Esophagus squamous epithelium (tissue), 5 donors: ENCODE results near the gene PCSK5. TPM values are rescaled to one million over a fixed set of nuclear protein-coding genes. Genes with fewer than 3 reads are reported as not detected.
"Not testable (repeated sequence)": the region's sequence is repeated elsewhere in the genome, so short reads cannot be mapped to it uniquely, and the experiment has no call there.

Experiments
- DNase-seq: peaks from one replicate; lab custom pipeline; 2025; lab: John Stamatoyannopoulos, UW
- H3K27ac ChIP-seq, 4 donors: fragments of 200-600 bp; sonication (generic); one replicate each; pipeline ENCODE4 v1.5.1; 2016 to 2019; ENCODE audit warnings: mild to moderate bottlenecking in 1 of 4
- H3K27me3 ChIP-seq, 4 donors: fragments of 200-600 bp; sonication (generic); 1 replicate in 3 of 4; 2 replicates in 1 of 4; pipeline versions ENCODE4 v1.5.1 to v1.6.0; 2017 to 2021; ENCODE audit warnings: antibody characterized with exemption in 1 of 4
- H3K36me3 ChIP-seq, 3 donors: fragments of 200-600 bp; sonication (generic); one replicate each; pipeline ENCODE4 v1.5.1; 2016 to 2019
- H3K4me1 ChIP-seq, 3 donors: fragments of 200-600 bp; sonication (generic); one replicate each; pipeline ENCODE4 v1.5.1; 2017 to 2019
- H3K4me3 ChIP-seq, 4 donors: fragments of 200-600 bp; sonication (generic); 1 replicate in 3 of 4; 2 replicates in 1 of 4; pipeline ENCODE4 v1.5.1; 2016 to 2019; ENCODE audit warnings: mild to moderate bottlenecking in 2 of 4, moderate library complexity in 1 of 4
- H3K9me3 ChIP-seq, 3 donors: fragments of 200-600 bp; sonication (generic); one replicate each; pipeline ENCODE4 v1.5.1; 2016 to 2019
- POLR2A ChIP-seq, 4 donors: fragments of 450-650 bp; IDR thresholded peaks; one replicate each; pipeline ENCODE4 v1.6.1; 2017; ENCODE audit warnings: antibody characterized with exemption in 4 of 4, mild to moderate bottlenecking in 4 of 4, moderate library complexity in 3 of 4
- WGBS, 2 donors: methylation state at CpG; one replicate each; pipeline ENCODE4 v1.1.5; 2018; 5-methylcytosine and 5-hydroxymethylcytosine counted together
- intact Hi-C: fragments of 100-400 bp; cut with DNase I; formaldehyde crosslinking; loops from one replicate; pipeline ENCODE4 v1.15.0; 2022
- total RNA-seq, 4 donors: library from RNA; depleted of rRNA; stranded (reverse); fragments of >200 nt; gene quantifications; one replicate each; pipeline ENCODE4 v1.1.0, GENCODE V29; 2016
- TF ChIP-seq, protein P1 (sequence below), 6 experiments: fragments of 450-650 bp in 4 of 6; fragments of 200-600 bp in 2 of 6; sonication (generic) in 2 of 6; IDR thresholded peaks; one replicate each; pipeline ENCODE4 v1.5.1; 2016 to 2019; ENCODE audit warnings: antibody characterized with exemption in 6 of 6, mild to moderate bottlenecking in 4 of 6, moderate library complexity in 4 of 6
- donor health status: DM: yes; HTN: yes; CAD: no.

Gene PCSK5
- total RNA-seq, 4 donors from 2014 or later = 8.4 to 33.8 (median 24.2) TPM

DNA sequence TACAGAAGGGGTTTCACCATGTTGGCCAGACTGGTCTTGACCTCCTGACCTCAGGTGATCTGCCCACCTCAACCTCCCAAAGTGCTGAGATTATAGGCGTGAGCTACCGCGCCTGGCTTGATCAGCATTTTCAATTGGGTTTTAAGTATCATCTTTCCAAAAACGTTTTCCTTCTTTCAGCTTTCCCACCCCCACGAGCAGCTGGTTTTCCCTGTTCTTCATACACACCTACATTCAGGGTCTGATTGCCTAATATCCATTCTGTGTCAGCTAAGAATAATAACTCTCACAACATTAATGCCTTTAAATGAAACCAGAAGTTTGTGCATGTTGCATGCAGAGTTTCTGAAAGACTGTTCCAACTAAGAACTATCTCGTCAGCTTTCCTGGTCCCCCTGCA lies 465.4 kb downstream of the PCSK5 start:
- H3K27me3 ChIP-seq = peaks cover 0 to 74% (median 0%) of the 10 kb centered on the region in 4 donors
- intact Hi-C loops = no loop called here
- DNase-seq = no peak
- no peak overlapping the region for H3K27ac ChIP-seq
- no peaks in the 10 kb centered on the region for H3K4me1 ChIP-seq
- no peaks in the 10 kb centered on the region for H3K36me3 ChIP-seq
- H3K4me3 ChIP-seq = no peak overlapping the region
- 79 to 80% methylated on average over 6 of the region's 6 CpGs for WGBS, 2 donors
- H3K9me3 ChIP-seq = no peaks in the 10 kb centered on the region
- TF ChIP-seq, protein P1, sequence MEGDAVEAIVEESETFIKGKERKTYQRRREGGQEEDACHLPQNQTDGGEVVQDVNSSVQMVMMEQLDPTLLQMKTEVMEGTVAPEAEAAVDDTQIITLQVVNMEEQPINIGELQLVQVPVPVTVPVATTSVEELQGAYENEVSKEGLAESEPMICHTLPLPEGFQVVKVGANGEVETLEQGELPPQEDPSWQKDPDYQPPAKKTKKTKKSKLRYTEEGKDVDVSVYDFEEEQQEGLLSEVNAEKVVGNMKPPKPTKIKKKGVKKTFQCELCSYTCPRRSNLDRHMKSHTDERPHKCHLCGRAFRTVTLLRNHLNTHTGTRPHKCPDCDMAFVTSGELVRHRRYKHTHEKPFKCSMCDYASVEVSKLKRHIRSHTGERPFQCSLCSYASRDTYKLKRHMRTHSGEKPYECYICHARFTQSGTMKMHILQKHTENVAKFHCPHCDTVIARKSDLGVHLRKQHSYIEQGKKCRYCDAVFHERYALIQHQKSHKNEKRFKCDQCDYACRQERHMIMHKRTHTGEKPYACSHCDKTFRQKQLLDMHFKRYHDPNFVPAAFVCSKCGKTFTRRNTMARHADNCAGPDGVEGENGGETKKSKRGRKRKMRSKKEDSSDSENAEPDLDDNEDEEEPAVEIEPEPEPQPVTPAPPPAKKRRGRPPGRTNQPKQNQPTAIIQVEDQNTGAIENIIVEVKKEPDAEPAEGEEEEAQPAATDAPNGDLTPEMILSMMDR (IDR thresholded peaks at IDR 0.05) = no peak
- no peak for TF ChIP-seq POLR2A (IDR thresholded peaks at IDR 0.05)

DNA sequence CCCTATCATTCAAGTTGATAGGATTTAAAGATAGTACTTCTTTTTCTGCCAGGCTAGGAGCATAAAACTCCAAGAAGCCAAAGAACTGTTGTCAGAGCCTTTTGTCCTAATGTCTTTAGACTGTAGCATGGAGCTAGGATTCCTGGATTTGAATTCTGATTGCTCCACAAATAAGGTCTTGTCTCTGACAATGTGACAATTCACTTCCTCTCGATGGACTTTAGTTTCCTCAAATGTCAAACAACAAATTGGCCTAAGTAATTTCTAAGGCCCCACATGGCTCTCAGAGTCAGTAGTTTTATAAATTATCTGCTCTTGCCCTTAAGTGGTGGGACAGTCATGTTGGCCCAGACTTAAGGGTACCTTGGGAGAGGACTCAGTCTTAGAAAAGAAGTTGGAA lies 467.1 kb downstream of the PCSK5 start:
- no peaks in the 10 kb centered on the region for H3K36me3 ChIP-seq
- H3K4me3 ChIP-seq = no peak overlapping the region
- no peaks in the 10 kb centered on the region for H3K4me1 ChIP-seq
- H3K27ac ChIP-seq = no peak overlapping the region
- 70 to 73% methylated on average over 1 of the region's 1 CpG for WGBS, 2 donors
- intact Hi-C loops = no loop called here
- TF ChIP-seq, protein P1 (IDR thresholded peaks at IDR 0.05) = no peak
- TF ChIP-seq POLR2A (IDR thresholded peaks at IDR 0.05) = no peak
- H3K27me3 ChIP-seq = peaks cover 0 to 84% (median 0%) of the 10 kb centered on the region in 4 donors
- DNase-seq = no peak
- H3K9me3 ChIP-seq = no peaks in the 10 kb centered on the region

DNA sequence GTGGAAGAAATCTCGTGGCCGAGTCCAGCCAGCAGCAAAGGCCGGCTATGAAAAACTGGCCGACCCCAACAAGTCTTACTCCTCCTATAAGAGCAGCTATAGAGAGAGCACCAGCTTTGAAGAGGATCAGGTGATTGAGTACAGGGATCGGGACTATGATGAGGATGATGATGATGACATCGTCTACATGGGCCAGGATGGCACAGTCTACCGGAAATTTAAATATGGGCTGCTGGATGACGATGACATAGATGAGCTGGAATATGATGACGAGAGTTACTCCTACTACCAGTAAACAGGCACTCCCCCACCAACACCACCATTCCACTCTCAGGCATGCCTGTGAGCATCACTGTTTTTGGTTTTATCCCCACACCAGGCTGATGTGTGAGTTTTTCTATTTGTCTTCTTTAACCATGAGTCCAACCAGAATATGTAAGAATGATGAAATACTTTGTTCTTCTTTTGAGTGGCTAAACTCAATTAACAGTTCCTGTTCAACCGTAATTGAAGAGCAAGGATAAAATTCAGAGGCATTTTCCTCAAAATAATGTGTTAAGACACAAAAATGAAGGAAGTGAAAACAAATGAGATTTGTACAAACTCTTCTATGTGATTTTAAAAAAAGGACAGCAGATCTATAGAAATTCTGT lies 468.3 kb downstream of the PCSK5 start:
- 89 to 94% methylated on average over 8 to 10 of the region's 10 CpGs for WGBS, 2 donors

GRCh38 chr9:76359365-76359764 lies 468.9 kb downstream of the PCSK5 start:
- no peaks in the 10 kb centered on the region for H3K9me3 ChIP-seq
- no peaks in the 10 kb centered on the region for H3K36me3 ChIP-seq
- no peak overlapping the region for H3K4me3 ChIP-seq
- intact Hi-C loops = no loop called here
- H3K4me1 ChIP-seq = peaks cover 0 to 3% (median 0%) of the 10 kb centered on the region in 3 donors
- H3K27ac ChIP-seq = no peak overlapping the region
- DNase-seq = no peak
- 72 to 92% methylated on average over 4 of the region's 4 CpGs for WGBS, 2 donors
- peaks cover 0 to 86% (median 0%) of the 10 kb centered on the region in 4 donors for H3K27me3 ChIP-seq
- no peak for TF ChIP-seq POLR2A (IDR thresholded peaks at IDR 0.05)
- TF ChIP-seq, protein P1 (IDR thresholded peaks at IDR 0.05) = no peak

More for the DNA sequence above, 468.3 kb downstream of the PCSK5 start:
- Histone ChIP-seq H3K27me3 (peaks cover 0 to 86% (median 0%) of the 10 kb centered on the region in 4 donors), H3K4me1 (no peaks in the 10 kb centered on the region), H3K27ac (no peak overlapping the region), H3K9me3 (no peaks in the 10 kb centered on the region), H3K36me3 (no peaks in the 10 kb centered on the region), H3K4me3 (no peak overlapping the region)
- no peak for DNase-seq
- intact Hi-C loops = no loop called here
- TF ChIP-seq POLR2A (IDR thresholded peaks at IDR 0.05) = no peak
- TF ChIP-seq, protein P1 (IDR thresholded peaks at IDR 0.05) = no peak

- Histone ChIP-seq H3K27ac (no peak overlapping the region), H3K4me3 (no peak overlapping the region), H3K36me3 (no peaks in the 10 kb centered on the region), H3K9me3 (no peaks in the 10 kb centered on the region), H3K27me3 (peaks cover 0 to 84% (median 0%) of the 10 kb centered on the region in 4 donors), H3K4me1 (peaks cover 0 to 7% (median 0%) of the 10 kb centered on the region in 3 donors)
- TF ChIP-seq POLR2A (IDR thresholded peaks at IDR 0.05) = no peak
- TF ChIP-seq, protein P1 (IDR thresholded peaks at IDR 0.05) = no peak
- intact Hi-C loops = no loop called here
- 65 to 85% methylated on average over 2 of the region's 2 CpGs for WGBS, 2 donors
- DNase-seq = no peak
Measured at GRCh38 chr9:76359766-76360165, 469.3 kb downstream of the PCSK5 start.

DNA sequence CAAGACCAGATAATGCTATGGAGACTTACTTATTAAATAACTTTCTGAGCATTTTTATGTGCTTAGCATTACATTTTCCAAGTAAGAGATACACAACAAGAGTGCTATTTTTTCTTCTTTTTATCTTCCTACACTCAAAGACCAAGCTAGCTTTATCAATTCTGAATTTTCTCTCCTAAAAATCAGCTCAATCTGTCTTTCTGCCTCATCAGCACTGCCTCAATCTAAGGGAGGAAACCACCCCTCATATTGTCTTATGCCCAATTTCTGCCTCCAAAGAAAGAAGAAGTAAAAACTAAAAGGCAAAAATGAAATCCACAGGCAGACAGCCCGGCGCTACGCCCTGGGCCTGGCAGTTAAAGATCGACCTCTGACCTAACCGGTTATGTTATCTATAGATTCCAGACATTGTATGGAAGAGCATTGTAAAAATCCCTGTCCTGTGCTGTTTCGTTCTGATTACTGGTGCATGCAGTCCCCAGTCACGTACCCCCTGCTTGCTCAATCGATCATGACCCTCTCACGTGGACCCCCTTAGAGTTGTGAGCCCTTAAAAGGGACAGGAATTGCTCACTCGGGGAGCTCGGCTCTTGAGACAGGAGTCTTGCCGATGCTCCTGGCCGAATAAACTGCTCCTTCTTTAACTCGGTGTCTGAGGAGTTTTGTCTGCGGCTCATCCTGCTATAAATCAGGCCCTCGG lies 472.0 kb downstream of the PCSK5 start:
- DNase-seq, intact Hi-C loops: not testable (repeated sequence)
- 83 to 89% methylated on average over 16 of the region's 16 CpGs for WGBS, 2 donors

More for the DNA sequence above, 472.0 kb downstream of the PCSK5 start:
- Histone ChIP-seq H3K27me3 (peaks cover 0 to 86% (median 0%) of the 10 kb centered on the region in 4 donors), H3K4me1 (peaks cover 0 to 15% (median 0%) of the 10 kb centered on the region in 3 donors)
- not testable (repeated sequence) for H3K27ac ChIP-seq, H3K9me3 ChIP-seq, H3K4me3 ChIP-seq, H3K36me3 ChIP-seq
